HG02870 (cell line): ENCODE measurements around the gene RCL1.
"Not testable (repeated sequence)": the region's sequence is repeated elsewhere in the genome, so short reads cannot be mapped to it uniquely, and the experiment has no call there.

Experiments
- ATAC-seq: cut with Tn5 transposase; IDR thresholded peaks from one replicate; pipeline ENCODE4 v1.9.1; 2021; ENCODE audit warnings: mild to moderate bottlenecking, moderate library complexity; ENCODE audit not compliant: unreplicated experiment

RCL1 gene

GRCh38 chr9:4866239-4866969, 73.7 kb downstream of the RCL1 start:
- ATAC-seq = no peak

GRCh38 chr9:4873066-4873465, 80.3 kb downstream of the RCL1 start:
- ATAC-seq = no peak

DNA sequence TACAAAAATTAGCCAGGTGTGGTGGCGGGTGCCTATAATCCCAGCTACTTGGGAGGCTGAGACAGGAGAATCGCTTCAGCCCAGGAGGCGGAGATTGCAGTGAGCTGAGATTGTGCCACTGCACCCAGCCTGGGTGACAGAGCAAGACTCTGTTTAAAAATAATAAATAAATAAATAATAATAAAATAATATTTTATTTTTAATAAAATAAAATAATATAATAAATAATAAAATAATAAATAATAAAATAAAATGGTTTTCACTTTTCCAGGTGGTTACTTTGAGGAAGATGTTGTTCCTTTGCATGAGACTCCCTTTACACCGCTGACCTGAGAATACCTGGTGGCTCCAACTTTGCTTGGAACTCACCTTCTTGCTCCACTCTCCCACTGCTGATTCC, 82.8 kb downstream of the RCL1 start:
- ATAC-seq = no peak

- no peak for ATAC-seq
Observed at GRCh38 chr9:4879115-4879558, 86.4 kb downstream of the RCL1 start.

GRCh38 chr9:4883326-4883873, 90.7 kb downstream of the RCL1 start:
- no peak for ATAC-seq

GRCh38 chr9:4886698-4887097, 94.0 kb downstream of the RCL1 start:
- ATAC-seq = peak; percentile 79

- no peak for ATAC-seq
Observed at GRCh38 chr9:4887556-4887955, 94.8 kb downstream of the RCL1 start.

DNA sequence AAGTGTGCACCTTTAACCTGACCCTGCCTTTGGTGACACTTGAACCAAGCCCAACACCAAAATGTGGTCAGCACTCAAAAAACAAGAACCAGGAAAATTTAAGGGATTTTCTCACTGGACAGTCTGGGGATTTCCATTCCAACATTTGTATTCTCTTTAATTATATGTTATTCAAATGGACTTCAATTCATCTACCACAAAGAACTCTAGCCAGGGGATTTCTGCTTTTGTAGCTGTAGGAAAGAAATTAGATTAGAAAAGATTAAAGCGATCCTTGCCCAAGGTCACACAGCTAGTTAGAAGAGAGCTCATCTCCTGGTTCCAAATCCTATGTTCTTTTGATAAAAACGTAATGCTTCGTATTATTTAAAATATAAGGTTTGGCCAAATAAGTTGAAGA, 97.5 kb downstream of the RCL1 start:
- ATAC-seq = no peak

GRCh38 chr9:4890929-4891328, 98.2 kb downstream of the RCL1 start:
- ATAC-seq = no peak

GRCh38 chr9:4891674-4892073, 98.9 kb downstream of the RCL1 start:
- no peak for ATAC-seq

- no peak for ATAC-seq
Observed at GRCh38 chr9:4892501-4893194, 99.9 kb downstream of the RCL1 start.

DNA sequence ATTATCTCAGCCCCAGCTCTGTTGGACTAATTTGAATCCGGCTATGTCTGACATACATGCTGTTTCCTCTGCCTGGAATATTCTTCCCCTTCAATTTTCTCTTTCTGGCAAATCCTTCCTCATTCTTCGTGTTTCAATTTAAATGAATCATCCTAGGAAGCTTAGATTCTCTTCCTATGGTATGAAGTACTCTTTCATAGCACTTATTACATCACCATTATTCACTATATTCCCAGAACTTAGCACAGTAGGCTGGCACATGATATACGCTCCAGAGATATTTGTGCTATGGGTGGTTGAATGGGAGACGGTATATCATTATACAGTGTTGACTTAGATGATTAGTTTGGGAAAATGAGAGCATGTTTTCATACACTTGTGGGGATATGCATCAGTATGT, 101.3 kb downstream of the RCL1 start:
- no peak for ATAC-seq

DNA sequence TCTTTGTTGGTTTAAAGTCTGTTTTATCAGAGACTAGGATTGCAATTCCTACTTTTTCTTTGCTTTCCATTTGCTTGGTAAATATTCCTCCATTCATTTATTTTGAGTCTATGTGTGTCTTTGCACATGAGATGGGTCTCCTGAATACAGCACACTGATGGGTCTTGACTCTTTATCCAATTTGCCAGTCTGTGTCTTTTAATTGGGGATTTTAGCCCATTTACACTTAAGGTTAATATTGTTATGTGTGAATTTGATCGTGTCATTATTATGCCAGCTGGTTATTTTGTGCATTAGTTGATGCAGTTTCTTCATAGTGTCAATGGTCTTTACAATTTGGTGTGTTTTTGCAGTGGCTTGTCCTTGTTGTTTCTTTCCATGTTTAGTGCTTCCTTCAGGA, 107.1 kb downstream of the RCL1 start:
- ATAC-seq = not testable (repeated sequence)

DNA sequence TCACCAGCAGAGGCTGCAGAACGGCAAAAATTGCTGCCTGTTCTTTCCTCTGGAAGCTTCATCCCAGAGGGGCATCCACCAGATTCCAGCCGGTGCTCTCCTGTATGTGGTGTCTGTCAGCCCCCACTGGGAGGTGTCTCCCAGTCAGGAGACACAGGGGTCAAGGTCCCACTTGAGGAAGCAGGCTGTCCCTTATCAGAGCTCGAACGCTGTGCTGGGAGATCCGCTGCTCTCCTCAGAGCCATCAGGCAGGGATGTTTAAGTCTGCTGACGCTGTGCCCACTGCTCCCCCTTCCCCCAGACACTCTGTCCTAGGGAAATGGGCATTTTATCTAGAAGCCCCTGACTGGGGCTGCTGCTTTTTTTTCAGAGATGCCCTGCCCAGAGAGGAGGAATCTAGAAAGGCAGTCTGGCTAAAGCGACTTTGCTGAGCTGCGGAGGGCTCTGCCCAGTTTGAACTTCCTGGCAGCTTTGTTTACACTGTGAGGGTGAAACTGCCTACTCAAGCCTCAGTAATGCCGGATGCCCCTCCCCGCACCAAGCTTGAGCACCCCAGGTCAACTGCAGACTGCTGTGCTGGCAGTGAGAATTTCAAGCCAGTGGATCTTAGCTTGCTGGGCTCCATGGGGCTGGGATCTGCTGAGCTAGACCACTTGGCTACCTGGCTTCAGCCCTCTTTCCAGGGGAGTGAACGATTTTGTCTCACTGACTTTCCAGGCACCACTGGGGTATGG, 108.8 kb downstream of the RCL1 start:
- ATAC-seq = not testable (repeated sequence)

DNA sequence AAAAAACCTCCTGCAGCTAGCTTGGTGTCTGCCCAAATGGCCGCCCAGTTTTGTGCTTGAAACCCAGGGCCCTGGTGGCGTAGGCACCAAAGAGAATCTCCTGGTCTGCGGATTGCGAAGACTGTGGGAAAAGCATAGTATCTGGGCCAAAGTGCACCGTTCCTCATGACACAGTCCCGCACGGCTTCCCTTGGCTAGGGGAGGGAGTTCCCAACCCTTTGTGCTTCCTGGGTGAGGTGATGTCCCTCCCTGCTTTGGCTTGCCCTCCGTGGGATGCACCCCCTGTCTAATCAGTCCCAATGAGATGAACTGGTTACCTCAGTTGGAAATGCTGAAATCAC, 109.4 kb downstream of the RCL1 start:
- ATAC-seq = no peak

DNA sequence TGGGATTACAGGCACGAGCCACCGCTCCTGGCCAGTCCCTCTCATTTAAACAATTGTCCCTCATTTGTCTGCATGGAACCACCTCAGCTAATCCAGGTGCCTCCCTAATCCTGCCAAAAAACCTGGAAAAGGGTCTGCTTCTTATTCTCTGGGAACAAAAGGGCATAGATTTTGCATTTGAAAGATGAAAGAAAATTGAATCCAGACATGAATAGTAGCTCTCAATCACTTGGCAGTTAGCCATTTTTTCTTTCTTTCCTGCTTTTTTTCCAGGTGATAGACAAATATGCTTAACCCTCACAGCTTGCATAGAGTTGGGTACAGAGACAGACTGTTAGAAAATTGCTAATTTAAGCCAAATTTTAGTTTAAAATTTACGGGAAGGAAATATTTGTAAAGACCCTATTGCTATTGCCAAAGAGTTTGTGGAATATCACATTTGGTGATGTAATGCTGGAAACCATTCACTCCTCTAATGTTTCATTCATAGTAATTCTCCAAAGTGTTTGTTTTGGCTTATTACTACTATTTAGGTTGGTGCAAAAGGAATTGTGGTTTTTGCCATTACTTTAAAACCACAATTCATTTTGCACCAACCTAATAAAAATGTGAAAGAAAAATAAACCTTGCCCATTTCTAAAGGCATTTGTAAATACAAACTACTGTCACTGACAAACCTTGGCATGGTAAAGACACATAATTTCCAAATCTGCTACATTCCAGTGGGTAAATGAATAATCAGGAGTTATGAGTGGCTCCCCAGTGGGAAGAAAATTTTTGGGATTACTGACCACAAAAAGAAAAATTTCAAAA, 111.8 kb downstream of the RCL1 start:
- ATAC-seq = no peak

DNA sequence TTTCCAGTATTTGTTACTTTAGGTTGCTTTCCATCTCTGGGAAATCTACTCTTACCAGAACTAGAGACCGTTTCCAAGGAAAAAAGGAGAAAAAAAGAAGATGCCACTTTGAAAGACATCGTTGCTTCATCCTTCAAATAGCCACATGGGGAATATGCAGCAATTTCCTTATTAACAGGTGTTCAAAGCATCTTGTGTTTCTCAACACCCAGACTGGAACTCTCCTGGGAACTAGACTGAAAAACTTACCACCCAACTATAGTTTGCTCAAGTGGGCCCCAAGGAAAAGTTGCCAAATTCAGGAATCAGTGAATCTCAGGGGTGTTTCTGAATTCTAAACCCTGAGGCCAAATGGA, 112.4 kb downstream of the RCL1 start:
- no peak for ATAC-seq
